NCI-H1930 (cell line): ENCODE data around the gene CDSN.
"Not testable (repeated sequence)": the region's sequence is repeated elsewhere in the genome, so short reads cannot be mapped to it uniquely, and the experiment has no call there.

Experiments used
- DNase-seq, 2 experiments: peaks; one replicate each; lab custom pipeline; 2025; lab: John Stamatoyannopoulos, UW

Gene CDSN

GRCh38 chr6:31120151-31120915, at the start of gene CDSN:
CDSN (minus strand) TSS chr6:31120446; CDS start chr6:31120419, 27 bp downstream.
- no peak for DNase-seq

- no peak for DNase-seq
Measured at GRCh38 chr6:31169123-31169857, 49.0 kb upstream of the CDSN start.

GRCh38 chr6:31168606-31169005, 48.4 kb upstream of the CDSN start:
- DNase-seq, result no peak

- DNase-seq, result no peak
Measured at GRCh38 chr6:31165986-31166385, 45.7 kb upstream of the CDSN start.

- DNase-seq, result not testable (repeated sequence)
Measured at GRCh38 chr6:31165064-31165832, 45.0 kb upstream of the CDSN start.

- not testable (repeated sequence) for DNase-seq
Measured at GRCh38 chr6:31164475-31165063, 44.3 kb upstream of the CDSN start.

- no peak for DNase-seq
Measured at GRCh38 chr6:31163922-31164321, 43.7 kb upstream of the CDSN start.

- DNase-seq, result no peak
Measured at GRCh38 chr6:31162463-31163165, 42.4 kb upstream of the CDSN start.

- DNase-seq, result no peak
Measured at GRCh38 chr6:31161216-31162126, 41.2 kb upstream of the CDSN start.

GRCh38 chr6:31158863-31159855, 38.9 kb upstream of the CDSN start:
- DNase-seq, result no peak

GRCh38 chr6:31158140-31158862, 38.1 kb upstream of the CDSN start, which contains the start of gene TCF19:
TCF19 (plus strand) TSS chr6:31158589; CDS start chr6:31159470, 881 bp downstream.
- DNase-seq, result peak; percentile 94 to 97

GRCh38 chr6:31157513-31158139, 37.4 kb upstream of the CDSN start, which contains the start of gene CCHCR1:
CCHCR1 (minus strand) TSS chr6:31157802; CDS start chr6:31157600, 202 bp downstream.
- DNase-seq, result no peak

- DNase-seq, result no peak
Measured at GRCh38 chr6:31156641-31157040, 36.4 kb upstream of the CDSN start.

GRCh38 chr6:31154436-31154835, 34.2 kb upstream of the CDSN start:
- no peak for DNase-seq

- no peak for DNase-seq
Measured at GRCh38 chr6:31152781-31153180, 32.5 kb upstream of the CDSN start.

GRCh38 chr6:31149827-31150447, 29.7 kb upstream of the CDSN start:
- DNase-seq, result no peak

GRCh38 chr6:31145386-31145785, 25.1 kb upstream of the CDSN start:
- no peak for DNase-seq
